SK-N-SH (cell line): Measurements from ENCODE around the gene COL26A1. TPM values are rescaled to one million over a fixed set of nuclear protein-coding genes. Genes with fewer than 3 reads are reported as not detected.

ENCODE experiments used
- CTCF ChIA-PET: fragments of 300-600, 350-600 bp; formaldehyde crosslinking; extraction: SDS; loops from one replicate; lab custom pipeline; 2021; lab: Yijun Ruan, JAX
- POLR2A ChIA-PET: fragments of 350-600 bp; sonication (Branson Sonifier 250); formaldehyde crosslinking; extraction: SDS; loops from one replicate; lab custom pipeline; 2020; ENCODE audit warnings: antibody characterized with exemption, inconsistent platforms; lab: Yijun Ruan, JAX
- DNase-seq: peaks from one replicate; pipeline ENCODE4 v3.0.0; 2012
- H2AFZ ChIP-seq: fragments of 200-600 bp; sonication (generic); 2 replicates; pipeline ENCODE4 v1.8.1; 2016; ENCODE audit warnings: antibody characterized with exemption, mild to moderate bottlenecking, low read depth
- H3F3A ChIP-seq: fragments of 200-600 bp; sonication (generic); replicated peaks from 2 replicates; pipeline ENCODE3; 2016; ENCODE audit warnings: antibody characterized with exemption, mild to moderate bottlenecking; ENCODE audit not compliant: insufficient read depth
- H3K27ac ChIP-seq, 2 experiments: fragments of 200-500 bp in 1 of 2; fragments of 200-600 bp in 1 of 2; sonication (Bioruptor generic) in 1 of 2; sonication (generic), shearing (Covaris generic) in 1 of 2; 2 replicates each; pipeline versions ENCODE4 v1.5.1 to v1.6.1; 2014 to 2016; ENCODE audit warnings: low read depth in 2 of 2, inconsistent platforms in 1 of 2, low read length in 1 of 2, mild to moderate bottlenecking in 1 of 2, mixed read lengths in 1 of 2
- H3K27me3 ChIP-seq: fragments of 200-600 bp; sonication (generic), shearing (Covaris generic); 2 replicates; pipeline ENCODE4 v1.6.1; 2016; ENCODE audit warnings: mixed run types; ENCODE audit not compliant: insufficient read depth
- H3K36me3 ChIP-seq, 2 experiments: fragments of 200-500 bp in 1 of 2; fragments of 200-600 bp in 1 of 2; sonication (Bioruptor generic) in 1 of 2; sonication (generic) in 1 of 2; replicated peaks in 1 of 2; 2 replicates each; pipeline versions ENCODE3 to v1.5.1; 2014 to 2016; ENCODE audit warnings: low read length in 1 of 2, mild to moderate bottlenecking in 1 of 2; ENCODE audit not compliant: insufficient read depth in 2 of 2, control insufficient read depth in 1 of 2
- H3K4me1 ChIP-seq, 2 experiments: fragments of 200-500 bp in 1 of 2; fragments of 200-600 bp in 1 of 2; sonication (Bioruptor generic) in 1 of 2; sonication (generic), shearing (Covaris generic) in 1 of 2; 2 replicates each; pipeline versions ENCODE4 v1.5.1 to v1.6.1; 2014 to 2016; ENCODE audit warnings: low read depth in 1 of 2, low read length in 1 of 2, mixed run types in 1 of 2; ENCODE audit not compliant: insufficient read depth in 2 of 2, control insufficient read depth in 1 of 2
- H3K4me2 ChIP-seq: fragments of 200-600 bp; sonication (generic), shearing (Covaris generic); 2 replicates; pipeline ENCODE4 v1.6.1; 2017; ENCODE audit warnings: mixed run types
- H3K4me3 ChIP-seq, 2 experiments: fragments of 200-500 bp in 1 of 2; fragments of 200-600 bp in 1 of 2; sonication (Bioruptor generic) in 1 of 2; sonication (generic), shearing (Covaris generic) in 1 of 2; 2 replicates each; pipeline versions ENCODE4 v1.5.1 to v1.8.1; 2014 to 2016; ENCODE audit warnings: low read depth in 2 of 2, inconsistent platforms in 1 of 2, low read length in 1 of 2, mild to moderate bottlenecking in 1 of 2, mixed read lengths in 1 of 2, moderate library complexity in 1 of 2
- H3K79me2 ChIP-seq: fragments of 200-600 bp; sonication (generic); 2 replicates; pipeline ENCODE4 v1.8.1; 2017; ENCODE audit warnings: mild to moderate bottlenecking; ENCODE audit not compliant: insufficient read depth
- H3K9ac ChIP-seq: fragments of 200-600 bp; sonication (generic); 2 replicates; pipeline ENCODE4 v1.6.1; 2017; ENCODE audit warnings: mixed run types
- H3K9me2 ChIP-seq: fragments of 200-600 bp; sonication (generic); 2 replicates; pipeline ENCODE4 v1.6.1; 2017; ENCODE audit warnings: mixed run types
- H3K9me3 ChIP-seq: fragments of 200-600 bp; sonication (generic); 2 replicates; pipeline ENCODE4 v1.6.1; 2017; ENCODE audit warnings: mixed run types, mild to moderate bottlenecking, moderate library complexity
- H4K20me1 ChIP-seq: fragments of 200-600 bp; sonication (generic); 2 replicates; pipeline ENCODE4 v1.6.1; 2017; ENCODE audit warnings: mild to moderate bottlenecking, mixed run types; ENCODE audit not compliant: insufficient read depth
- CHD2 ChIP-seq: fragments of 150-350 bp; IDR thresholded peaks from 2 replicates; pipeline ENCODE4 v1.6.1; 2018; ENCODE audit warnings: low read length; ENCODE audit not compliant: partially characterized antibody
- EZH2phosphoT487 ChIP-seq: fragments of 200-600 bp; sonication (generic); IDR thresholded peaks from 2 replicates; pipeline ENCODE4 v1.6.1; 2017; ENCODE audit warnings: low read depth, mixed run types, mild to moderate bottlenecking, antibody characterized with exemption, moderate library complexity, borderline replicate concordance
- GATA2 ChIP-seq: sonication (generic); formaldehyde crosslinking; IDR thresholded peaks from 2 replicates; pipeline ENCODE4 v1.5.0; 2020; ENCODE audit warnings: mild to moderate bottlenecking, missing genetic modification reagents
- RAD21 ChIP-seq: IDR thresholded peaks from 2 replicates; pipeline ENCODE4 v1.6.1; 2012; ENCODE audit warnings: mild to moderate bottlenecking, low read length
- RFX5 ChIP-seq: IDR thresholded peaks from 2 replicates; pipeline ENCODE4 v1.6.1; 2012; ENCODE audit warnings: mild to moderate bottlenecking, improper control_type of control experiment, low read length
- SMC3 ChIP-seq: IDR thresholded peaks from 2 replicates; pipeline ENCODE4 v1.6.1; 2012; ENCODE audit warnings: low read depth, low read length, improper control_type of control experiment
- WGBS: methylation state at CpG from one replicate; pipeline ENCODE4 v1.1.6; 2017; ENCODE audit warnings: low lambda C conversion rate; 5-methylcytosine and 5-hydroxymethylcytosine counted together
- polyA plus RNA-seq, 3 experiments: library from polyadenylated mRNA; depleted of rRNA; stranded (reverse); fragments of >200 nt; gene quantifications; 2 replicates each; pipeline ENCODE4 v1.2.3, GENCODE V29; 2012
- TF ChIP-seq, protein P1 (sequence below): fragments of 200-600 bp; sonication (generic); IDR thresholded peaks from 2 replicates; pipeline ENCODE4 v1.6.1; 2017; ENCODE audit warnings: antibody characterized with exemption, mild to moderate bottlenecking, moderate library complexity
- TF ChIP-seq, protein P2 (sequence below): IDR thresholded peaks from 2 replicates; pipeline ENCODE4 v1.4.0; 2012; ENCODE audit warnings: low read depth, borderline replicate concordance
- TF ChIP-seq, protein P3 (sequence below): IDR thresholded peaks from 2 replicates; pipeline ENCODE4 v1.4.0; 2012; ENCODE audit warnings: low read depth

The COL26A1 gene
- polyA plus RNA-seq, 1 of the 3 experiments (the other 2 are of a cell fraction): 0.05 TPM

DNA sequence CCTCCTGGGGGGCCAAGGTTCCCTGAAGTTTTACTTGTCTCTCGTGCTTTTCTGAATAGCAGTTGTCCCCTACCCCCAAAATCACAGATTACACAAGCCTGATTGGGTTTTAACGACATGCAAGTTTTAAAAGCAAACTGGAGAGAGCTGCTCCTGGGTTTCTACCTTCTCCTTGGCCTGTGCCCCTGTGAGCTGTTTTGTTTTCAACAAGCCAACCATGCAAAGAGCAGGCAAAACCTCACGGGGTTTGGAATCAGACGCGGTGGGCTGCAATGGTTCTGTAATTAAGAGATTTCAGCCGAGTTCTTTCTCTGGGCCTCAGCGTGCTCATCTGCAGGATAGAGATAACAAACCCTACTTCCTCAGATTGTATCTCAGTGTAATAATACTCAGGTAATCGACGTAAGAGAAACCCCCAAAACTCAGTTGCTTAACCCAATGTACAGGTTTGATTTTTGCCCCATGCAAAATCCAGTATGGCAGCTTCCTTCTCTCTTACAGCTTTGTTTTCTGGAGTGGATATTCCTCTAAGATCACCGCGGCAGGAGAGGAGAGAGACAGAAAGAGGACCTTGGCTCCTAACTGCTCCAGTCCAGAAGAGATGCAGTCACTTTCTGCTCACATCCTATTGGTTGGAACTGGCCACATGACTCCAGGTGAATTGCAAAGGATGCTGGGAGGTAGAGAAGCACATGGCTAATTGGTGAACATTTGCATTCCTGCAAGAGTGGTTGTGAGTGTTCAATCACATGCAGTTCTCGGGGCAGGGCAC, 224.4 kb downstream of the COL26A1 start:
- Histone ChIP-seq H3K9me3 (no peaks in the 10 kb centered on the region), H3K27ac (no peak overlapping the region), H2AFZ (no peak overlapping the region), H3F3A (no peaks in the 10 kb centered on the region), H3K36me3 (no peaks in the 10 kb centered on the region), H3K4me3 (no peak overlapping the region), H3K9ac (no peak overlapping the region), H4K20me1 (no peaks in the 10 kb centered on the region), H3K4me1 (peaks cover 0 to 15% of the 10 kb centered on the region in 2 experiments; a peak in 1 of 4 replicates), H3K9me2 (no peaks in the 10 kb centered on the region), H3K79me2 (no peaks in the 10 kb centered on the region), H3K27me3 (no peaks in the 10 kb centered on the region), H3K4me2 (no peak overlapping the region)
- DNase-seq: no peak
- WGBS: 89% methylated on average over 12 of the region's 12 CpGs
- ChIA-PET POLR2A (no interaction called here), CTCF (interaction anchor here (2.1 to 5.6 kb wide), 2 partner anchors 16 to 45 kb away, joined by 6 to 47 read pairs; no protein-coding TSS in a partner anchor)
- TF ChIP-seq, protein P1, sequence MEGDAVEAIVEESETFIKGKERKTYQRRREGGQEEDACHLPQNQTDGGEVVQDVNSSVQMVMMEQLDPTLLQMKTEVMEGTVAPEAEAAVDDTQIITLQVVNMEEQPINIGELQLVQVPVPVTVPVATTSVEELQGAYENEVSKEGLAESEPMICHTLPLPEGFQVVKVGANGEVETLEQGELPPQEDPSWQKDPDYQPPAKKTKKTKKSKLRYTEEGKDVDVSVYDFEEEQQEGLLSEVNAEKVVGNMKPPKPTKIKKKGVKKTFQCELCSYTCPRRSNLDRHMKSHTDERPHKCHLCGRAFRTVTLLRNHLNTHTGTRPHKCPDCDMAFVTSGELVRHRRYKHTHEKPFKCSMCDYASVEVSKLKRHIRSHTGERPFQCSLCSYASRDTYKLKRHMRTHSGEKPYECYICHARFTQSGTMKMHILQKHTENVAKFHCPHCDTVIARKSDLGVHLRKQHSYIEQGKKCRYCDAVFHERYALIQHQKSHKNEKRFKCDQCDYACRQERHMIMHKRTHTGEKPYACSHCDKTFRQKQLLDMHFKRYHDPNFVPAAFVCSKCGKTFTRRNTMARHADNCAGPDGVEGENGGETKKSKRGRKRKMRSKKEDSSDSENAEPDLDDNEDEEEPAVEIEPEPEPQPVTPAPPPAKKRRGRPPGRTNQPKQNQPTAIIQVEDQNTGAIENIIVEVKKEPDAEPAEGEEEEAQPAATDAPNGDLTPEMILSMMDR: no peak
- TF ChIP-seq, protein P2, sequence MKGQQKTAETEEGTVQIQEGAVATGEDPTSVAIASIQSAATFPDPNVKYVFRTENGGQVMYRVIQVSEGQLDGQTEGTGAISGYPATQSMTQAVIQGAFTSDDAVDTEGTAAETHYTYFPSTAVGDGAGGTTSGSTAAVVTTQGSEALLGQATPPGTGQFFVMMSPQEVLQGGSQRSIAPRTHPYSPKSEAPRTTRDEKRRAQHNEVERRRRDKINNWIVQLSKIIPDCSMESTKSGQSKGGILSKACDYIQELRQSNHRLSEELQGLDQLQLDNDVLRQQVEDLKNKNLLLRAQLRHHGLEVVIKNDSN: peak; percentile 72; the same call in 1 of the 2 replicates

DNA sequence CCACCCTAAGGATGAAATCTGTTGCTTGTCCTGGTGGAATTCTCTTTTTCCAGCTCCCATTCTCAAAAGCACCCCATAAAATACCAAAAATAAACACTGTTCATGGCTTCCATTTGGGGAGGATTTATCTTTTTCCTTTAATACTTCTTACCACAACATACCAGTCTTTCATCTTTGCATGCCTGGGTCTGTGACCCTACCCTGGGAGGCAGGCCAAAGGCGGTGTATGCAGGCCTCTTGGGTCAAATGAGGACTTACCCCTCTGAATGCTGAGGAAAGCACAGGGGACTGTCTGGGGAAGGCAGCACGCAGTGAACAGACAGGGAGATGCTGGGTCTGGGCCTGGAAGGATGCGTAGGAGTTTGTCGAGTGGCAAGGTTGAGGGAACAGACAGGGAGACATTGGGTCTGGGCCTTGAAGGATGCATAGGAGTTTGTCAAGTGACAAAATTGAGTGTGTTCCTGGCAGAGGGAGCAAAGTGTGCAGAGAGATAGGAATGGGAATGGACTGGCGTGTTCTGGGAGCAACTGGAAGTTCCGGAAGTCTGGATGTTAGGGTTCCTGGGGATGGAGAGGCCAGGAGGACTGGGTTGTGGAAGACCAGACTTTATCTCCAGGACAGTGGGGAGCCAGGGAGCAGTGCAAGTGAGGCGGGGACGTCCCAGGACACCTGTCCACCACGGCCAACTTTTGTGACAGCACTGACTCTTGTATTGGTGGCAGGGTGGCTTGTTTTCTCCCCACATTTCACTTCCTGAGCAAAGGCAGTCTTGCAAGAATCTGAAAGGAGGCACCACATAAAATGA, 225.7 kb downstream of the COL26A1 start:
- no peaks in the 10 kb centered on the region for H3K9me3 ChIP-seq
- H2AFZ ChIP-seq: no peak overlapping the region
- H3K9me2 ChIP-seq: no peaks in the 10 kb centered on the region
- 65% methylated on average over 9 of the region's 9 CpGs for WGBS
- H4K20me1 ChIP-seq: no peaks in the 10 kb centered on the region
- ChIA-PET CTCF (interaction anchor here (5.6 kb wide), 1 partner anchor 15 kb away, joined by 47 read pairs; no protein-coding TSS in a partner anchor), POLR2A (no interaction called here)
- H3K27ac ChIP-seq: no peak overlapping the region
- H3F3A ChIP-seq: no peaks in the 10 kb centered on the region
- H3K4me1 ChIP-seq: peaks cover 0 to 15% of the 10 kb centered on the region in 2 experiments; a peak in 1 of 4 replicates
- TF ChIP-seq EZH2phosphoT487: no peak
- TF ChIP-seq RAD21: no peak
- no peak for TF ChIP-seq RFX5
- TF ChIP-seq SMC3: no peak
- TF ChIP-seq GATA2 (CRISPR knock-in tag): no peak
- TF ChIP-seq, protein P1: no peak
- no peak for TF ChIP-seq CHD2
- TF ChIP-seq, protein P3, sequence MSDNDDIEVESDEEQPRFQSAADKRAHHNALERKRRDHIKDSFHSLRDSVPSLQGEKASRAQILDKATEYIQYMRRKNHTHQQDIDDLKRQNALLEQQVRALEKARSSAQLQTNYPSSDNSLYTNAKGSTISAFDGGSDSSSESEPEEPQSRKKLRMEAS: no peak
- no peaks in the 10 kb centered on the region for H3K36me3 ChIP-seq
- H3K9ac ChIP-seq: no peak overlapping the region
- no peak for DNase-seq
- H3K79me2 ChIP-seq: no peaks in the 10 kb centered on the region
- H3K4me2 ChIP-seq: no peak overlapping the region
- no peaks in the 10 kb centered on the region for H3K27me3 ChIP-seq
- H3K4me3 ChIP-seq: no peak overlapping the region
